ENCODE results near the gene GUK1.

DNA sequence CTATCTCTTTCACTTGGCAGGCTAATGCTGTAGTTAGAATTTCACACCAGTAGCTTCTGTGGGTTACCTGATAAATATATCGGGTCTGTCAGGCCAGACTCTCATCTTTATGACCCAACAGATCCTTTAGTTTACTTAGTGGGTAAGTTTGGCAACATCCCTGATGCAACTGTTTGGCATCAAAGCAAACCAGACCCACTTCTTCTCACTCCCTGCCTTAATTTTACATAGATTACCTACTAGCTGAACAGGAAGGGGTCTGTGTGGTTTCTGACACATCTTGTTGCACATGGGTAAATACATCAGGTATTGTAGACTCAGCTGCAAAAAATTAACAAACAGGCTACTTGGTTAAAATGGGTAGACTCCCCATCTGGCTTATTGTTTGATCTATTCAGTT, 3.2 kb upstream of the GUK1 start:
- TF ChIP-seq, protein P1, sequence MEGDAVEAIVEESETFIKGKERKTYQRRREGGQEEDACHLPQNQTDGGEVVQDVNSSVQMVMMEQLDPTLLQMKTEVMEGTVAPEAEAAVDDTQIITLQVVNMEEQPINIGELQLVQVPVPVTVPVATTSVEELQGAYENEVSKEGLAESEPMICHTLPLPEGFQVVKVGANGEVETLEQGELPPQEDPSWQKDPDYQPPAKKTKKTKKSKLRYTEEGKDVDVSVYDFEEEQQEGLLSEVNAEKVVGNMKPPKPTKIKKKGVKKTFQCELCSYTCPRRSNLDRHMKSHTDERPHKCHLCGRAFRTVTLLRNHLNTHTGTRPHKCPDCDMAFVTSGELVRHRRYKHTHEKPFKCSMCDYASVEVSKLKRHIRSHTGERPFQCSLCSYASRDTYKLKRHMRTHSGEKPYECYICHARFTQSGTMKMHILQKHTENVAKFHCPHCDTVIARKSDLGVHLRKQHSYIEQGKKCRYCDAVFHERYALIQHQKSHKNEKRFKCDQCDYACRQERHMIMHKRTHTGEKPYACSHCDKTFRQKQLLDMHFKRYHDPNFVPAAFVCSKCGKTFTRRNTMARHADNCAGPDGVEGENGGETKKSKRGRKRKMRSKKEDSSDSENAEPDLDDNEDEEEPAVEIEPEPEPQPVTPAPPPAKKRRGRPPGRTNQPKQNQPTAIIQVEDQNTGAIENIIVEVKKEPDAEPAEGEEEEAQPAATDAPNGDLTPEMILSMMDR (IDR thresholded peaks at IDR 0.05), result no peak
- TF ChIP-seq POLR2A (IDR thresholded peaks at IDR 0.05), result no peak

Data from Peyer's patch (tissue), 4 donors.